HepG2 (cell line): Measurements from ENCODE around the gene GRK6. TPM values are rescaled to one million over a fixed set of nuclear protein-coding genes. Genes with fewer than 3 reads are reported as not detected.

Experiments
- ATAC-seq: fragments of 200-7000 bp; cut with Tn5 transposase; 3 replicates; pipeline ENCODE4 v1.9.1; 2020; ENCODE audit warnings: mild to moderate bottlenecking, moderate library complexity
- BruUV-seq: library from RNA; stranded (reverse); fragments of 400-500 nt; replicated peaks from 2 replicates; lab custom pipeline; 2021; lab: Mats Ljungman, UMichigan
- CTCF ChIA-PET: fragments of 300-600 bp; formaldehyde crosslinking; extraction: SDS; loops from one replicate; lab custom pipeline; 2021; ENCODE audit warnings: low total read pairs, inconsistent platforms, low intra/inter-chr PET ratio; lab: Yijun Ruan, JAX
- POLR2A ChIA-PET: fragments of 350-600 bp; sonication (Branson Sonifier 250); formaldehyde crosslinking; loops from one replicate; lab custom pipeline; 2020; ENCODE audit warnings: antibody characterized with exemption, inconsistent platforms; lab: Yijun Ruan, JAX
- DNase-seq: peaks from one replicate; pipeline ENCODE4 v3.0.0-alpha.2; 2015; ENCODE audit warnings: low spot score
- FAIRE-seq: peaks from 3 replicates; lab custom pipeline; 2011; peaks lifted over from hg19 to GRCh38; lab: Jason Lieb, UNC
- H2AFZ ChIP-seq: one replicate; pipeline ENCODE4 v1.6.1; 2011; ENCODE audit warnings: low read length, inconsistent platforms
- H3K27ac ChIP-seq: fragments of 300-600 bp; 3 replicates; pipeline ENCODE4 v1.8.0; 2011; ENCODE audit warnings: mixed run types, mild to moderate bottlenecking, mixed read lengths, low read length, inconsistent platforms; ENCODE audit not compliant: insufficient read depth; ENCODE audit errors: extremely low read length
- H3K27me3 ChIP-seq, 2 experiments: fragments of 200-600 bp in 1 of 2; 2 replicates in 1 of 2; 3 replicates in 1 of 2; pipeline versions ENCODE4 v1.6.0 to v1.8.0; 2011; ENCODE audit warnings: low read length in 2 of 2, mild to moderate bottlenecking in 2 of 2, moderate library complexity in 2 of 2, inconsistent platforms in 1 of 2; ENCODE audit not compliant: insufficient read depth in 2 of 2, control insufficient read depth in 1 of 2
- H3K36me3 ChIP-seq, 2 experiments: fragments of 200-600 bp in 1 of 2; replicated peaks in 1 of 2; 2 replicates in 1 of 2; 3 replicates in 1 of 2; pipeline versions ENCODE4 v1.5.1 to v1.8.0; 2011; ENCODE audit warnings: low read length in 2 of 2, inconsistent platforms in 1 of 2; ENCODE audit not compliant: insufficient read depth in 2 of 2, control insufficient read depth in 1 of 2
- H3K4me1 ChIP-seq: 2 replicates; pipeline ENCODE4 v1.5.1; 2012; ENCODE audit warnings: low read length, inconsistent platforms; ENCODE audit not compliant: insufficient read depth
- H3K4me2 ChIP-seq: 2 replicates; pipeline ENCODE4 v1.6.0; 2011; ENCODE audit warnings: low read depth, low read length, inconsistent platforms
- H3K4me3 ChIP-seq, 3 experiments: fragments of 200-600 bp in 1 of 3; sonication (generic), shearing (Covaris generic) in 1 of 3; replicated peaks in 1 of 3; 2 replicates each; pipeline ENCODE4 v1.5.1; 2011 to 2016; ENCODE audit warnings: low read length in 3 of 3, inconsistent platforms in 2 of 3, low read depth in 2 of 3, mild to moderate bottlenecking in 2 of 3, control low read depth in 1 of 3, mixed read lengths in 1 of 3; ENCODE audit not compliant: insufficient read depth in 1 of 3
- H3K79me2 ChIP-seq: one replicate; pipeline ENCODE4 v1.6.1; 2011; ENCODE audit warnings: low read length, inconsistent platforms; ENCODE audit not compliant: insufficient read depth
- H3K9ac ChIP-seq: 2 replicates; pipeline ENCODE4 v1.6.0; 2011; ENCODE audit warnings: mild to moderate bottlenecking, low read depth, low read length, inconsistent platforms; ENCODE audit not compliant: insufficient read depth
- H3K9me3 ChIP-seq: 2 replicates; pipeline ENCODE4 v1.5.1; 2012; ENCODE audit warnings: mild to moderate bottlenecking, low read length
- H4K20me1 ChIP-seq: 2 replicates; pipeline ENCODE4 v1.6.0; 2011; ENCODE audit warnings: inconsistent platforms, mild to moderate bottlenecking, low read length, moderate library complexity; ENCODE audit not compliant: insufficient read depth
- AGO1 ChIP-seq: fragments of 200-400 bp; formaldehyde crosslinking; IDR thresholded peaks from 2 replicates; pipeline ENCODE4 v1.6.1; 2017; ENCODE audit warnings: mild to moderate bottlenecking, low read depth, low read length, moderate library complexity; ENCODE audit not compliant: poor library complexity, severe bottlenecking
- BRF2 ChIP-seq: sonication (generic); formaldehyde crosslinking; IDR thresholded peaks from 2 replicates; pipeline ENCODE4 v1.8.1; 2022; ENCODE audit warnings: mild to moderate bottlenecking, missing genetic modification reagents
- FOXA1 ChIP-seq, 2 experiments: fragments of 450-650 bp in 1 of 2; sonication (generic) in 1 of 2; formaldehyde crosslinking in 1 of 2; IDR thresholded peaks; 2 replicates each; pipeline versions ENCODE4 v1.4.0 to v1.6.1; 2016 to 2020; ENCODE audit warnings: missing genetic modification reagents in 1 of 2
- FOXK2 ChIP-seq: fragments of 450-650 bp; IDR thresholded peaks from 2 replicates; pipeline ENCODE4 v1.6.1; 2016
- KDM6A ChIP-seq: IDR thresholded peaks from 2 replicates; pipeline ENCODE4 v1.6.1; 2016; ENCODE audit warnings: low read depth
- MAZ ChIP-seq, 2 experiments: sonication (generic) in 1 of 2; formaldehyde crosslinking in 1 of 2; IDR thresholded peaks; 2 replicates each; pipeline versions ENCODE4 v1.5.0 to v1.6.1; 2012 to 2020; ENCODE audit warnings: low read depth in 2 of 2, mild to moderate bottlenecking in 2 of 2, borderline replicate concordance in 1 of 2, improper control_type of control experiment in 1 of 2, low read length in 1 of 2, missing genetic modification reagents in 1 of 2, moderate library complexity in 1 of 2
- MZF1 ChIP-seq: sonication (generic); formaldehyde crosslinking; IDR thresholded peaks from 2 replicates; pipeline ENCODE4 v1.8.1; 2023; ENCODE audit warnings: mild to moderate bottlenecking, missing genetic modification reagents, borderline replicate concordance
- RAD51 ChIP-seq: fragments of 450-650 bp; IDR thresholded peaks from 2 replicates; pipeline ENCODE4 v1.6.1; 2016; ENCODE audit warnings: borderline replicate concordance
- SMAD1 ChIP-seq: sonication (generic); formaldehyde crosslinking; IDR thresholded peaks from 2 replicates; pipeline ENCODE4 v1.4.0; 2020; ENCODE audit warnings: missing genetic modification reagents, low read depth, mild to moderate bottlenecking, borderline replicate concordance
- SMAD3 ChIP-seq: sonication (generic); formaldehyde crosslinking; IDR thresholded peaks from 2 replicates; pipeline ENCODE4 v1.4.0; 2020; ENCODE audit warnings: missing genetic modification reagents
- THYN1 ChIP-seq: sonication (generic); formaldehyde crosslinking; IDR thresholded peaks from 2 replicates; pipeline ENCODE4 v1.8.1; 2023; ENCODE audit warnings: low read depth, mild to moderate bottlenecking, moderate library complexity, missing genetic modification reagents, borderline replicate concordance
- ZFP1 ChIP-seq: IDR thresholded peaks from 2 replicates; pipeline ENCODE4 v1.6.1; 2016
- ZNF431 ChIP-seq: sonication (generic); formaldehyde crosslinking; IDR thresholded peaks from 2 replicates; pipeline ENCODE4 v1.9.0; 2022; ENCODE audit warnings: missing genetic modification reagents, low read depth, mild to moderate bottlenecking, borderline replicate concordance
- WGBS: methylation state at CpG from one replicate; pipeline ENCODE4 v1.1.6; 2017; ENCODE audit warnings: low lambda C conversion rate; 5-methylcytosine and 5-hydroxymethylcytosine counted together
- in situ Hi-C: cut with HindIII; loops from 2 replicates; pipeline ENCODE4 v1.10.0; 2017; ENCODE audit warnings: low pct_unique_long_range_greater_than_20kb; ENCODE audit not compliant: extremely low pct_ligation_motif_present
- intact Hi-C: fragments of 100-400 bp; cut with micrococcal nuclease; formaldehyde crosslinking; loops from one replicate; pipeline ENCODE4 v1.10.0; 2022; ENCODE audit not compliant: unreplicated experiment
- polyA plus RNA-seq, 8 experiments: library from polyadenylated mRNA; depleted of rRNA in 3 of 8; stranded (reverse) in 7 of 8; unstranded in 1 of 8; fragments of >200 nt; fragmentation: Illumina TruSeq in 4 of 8; extraction: Trizol in 4 of 8; gene quantifications; 2 replicates each; pipeline versions ENCODE4 v1.2.1 to v1.2.3, GENCODE V29; 2011 to 2016; ENCODE audit warnings: low read depth in 4 of 8, missing spikeins in 1 of 8, mixed read lengths in 1 of 8; ENCODE audit not compliant: insufficient read depth in 1 of 8
- total RNA-seq, 5 experiments: library from RNA; depleted of rRNA; stranded (reverse); fragments of >200 nt; fragmentation: Illumina TruSeq; extraction: Trizol; gene quantifications; 2 replicates each; pipeline ENCODE4 v1.2.3, GENCODE V29; 2016; ENCODE audit warnings: low read depth in 1 of 5
- TF ChIP-seq, protein P1 (sequence below): sonication (generic); formaldehyde crosslinking; IDR thresholded peaks from 2 replicates; pipeline ENCODE4 v1.8.0; 2022; ENCODE audit warnings: low read depth, missing genetic modification reagents
- TF ChIP-seq, protein P2 (sequence below): sonication (generic); formaldehyde crosslinking; conservative IDR thresholded peaks from 2 replicates; pipeline ENCODE4 v1.4.0; 2020; ENCODE audit warnings: missing genetic modification reagents

The GRK6 gene
- total and polyA plus RNA-seq, 2 of the 13 experiments (the other 11 are each of a cell fraction or from before 2014, with no cell fraction given): 13.2 to 19.9 TPM

GRCh38 chr5:177478711-177479646, 52.5 kb downstream of the GRK6 start (continued):
- TF ChIP-seq BRF2 (CRISPR knock-in tag): no peak

DNA sequence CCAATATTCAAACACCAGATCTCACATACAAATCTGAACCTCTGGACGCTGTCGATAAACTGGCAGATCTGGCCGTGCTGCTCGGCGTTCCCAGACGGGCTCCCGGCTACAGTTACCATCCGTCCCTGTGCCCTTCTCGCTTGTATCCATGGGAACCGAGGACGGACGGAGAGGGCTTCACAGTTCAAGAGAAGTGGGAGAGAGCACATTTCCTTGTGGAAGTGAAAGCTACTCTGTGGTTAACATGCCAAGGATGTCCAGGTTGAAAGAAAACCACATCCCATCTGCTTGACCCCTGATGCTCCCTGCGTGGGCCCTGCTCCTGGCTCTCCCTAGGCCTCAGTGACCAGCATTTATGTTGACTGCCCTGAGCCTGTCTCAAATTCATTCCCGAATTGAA, 53.3 kb downstream of the GRK6 start:
- no peak overlapping the region for H2AFZ ChIP-seq
- no peak overlapping the region for H3K27ac ChIP-seq
- CTCF ChIA-PET: no interaction called here
- H3K4me2 ChIP-seq: no peak overlapping the region
- TF ChIP-seq ZFP1 (CRISPR knock-in tag) (no peak), SMAD3 (CRISPR knock-in tag) (no peak), KDM6A (CRISPR knock-in tag) (no peak), AGO1 (no peak), SMAD1 (CRISPR knock-in tag) (no peak), RAD51 (no peak), FOXK2 (no peak), MZF1 (CRISPR knock-in tag) (no peak), FOXA1 (IDR thresholded peaks at IDR 0.05) (no peak), FOXA1 (CRISPR knock-in tag; IDR thresholded peaks at IDR 0.05) (no peak), THYN1 (no peak), MAZ (IDR thresholded peaks at IDR 0.05; ENCODE audit: borderline replicate concordance, low read depth, low read length) (no peak), MAZ (CRISPR knock-in tag; IDR thresholded peaks at IDR 0.05; ENCODE audit: low read depth) (no peak), ZNF431 (CRISPR knock-in tag) (no peak)
- TF ChIP-seq, protein P1, sequence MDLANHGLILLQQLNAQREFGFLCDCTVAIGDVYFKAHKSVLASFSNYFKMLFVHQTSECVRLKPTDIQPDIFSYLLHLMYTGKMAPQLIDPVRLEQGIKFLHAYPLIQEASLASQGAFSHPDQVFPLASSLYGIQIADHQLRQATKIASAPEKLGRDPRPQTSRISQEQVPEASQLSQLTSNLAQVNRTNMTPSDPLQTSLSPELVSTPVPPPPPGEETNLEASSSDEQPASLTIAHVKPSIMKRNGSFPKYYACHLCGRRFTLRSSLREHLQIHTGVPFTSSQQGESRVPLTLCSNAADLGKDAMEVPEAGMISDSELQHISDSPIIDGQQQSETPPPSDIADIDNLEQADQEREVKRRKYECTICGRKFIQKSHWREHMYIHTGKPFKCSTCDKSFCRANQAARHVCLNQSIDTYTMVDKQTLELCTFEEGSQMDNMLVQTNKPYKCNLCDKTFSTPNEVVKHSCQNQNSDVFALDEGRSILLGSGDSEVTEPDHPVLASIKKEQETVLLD (CRISPR knock-in tag): no peak
- TF ChIP-seq, protein P2, sequence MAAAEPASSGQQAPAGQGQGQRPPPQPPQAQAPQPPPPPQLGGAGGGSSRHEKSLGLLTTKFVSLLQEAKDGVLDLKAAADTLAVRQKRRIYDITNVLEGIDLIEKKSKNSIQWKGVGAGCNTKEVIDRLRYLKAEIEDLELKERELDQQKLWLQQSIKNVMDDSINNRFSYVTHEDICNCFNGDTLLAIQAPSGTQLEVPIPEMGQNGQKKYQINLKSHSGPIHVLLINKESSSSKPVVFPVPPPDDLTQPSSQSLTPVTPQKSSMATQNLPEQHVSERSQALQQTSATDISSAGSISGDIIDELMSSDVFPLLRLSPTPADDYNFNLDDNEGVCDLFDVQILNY (CRISPR knock-in tag): no peak
- TF ChIP-seq, all 625 proteins: peak for 0
- POLR2A ChIA-PET: interaction anchor here (4.9 kb wide), 1 partner anchor 17 kb away, joined by 42 read pairs; the partner anchor contains the start of gene PDLIM7
- Histone ChIP-seq H3K9ac (no peak overlapping the region), H3K27me3 (no peaks in the 10 kb centered on the region), H3K4me1 (peaks cover 47% of the 10 kb centered on the region), H3K79me2 (no peaks in the 10 kb centered on the region), H4K20me1 (no peaks in the 10 kb centered on the region), H3K9me3 (no peaks in the 10 kb centered on the region), H3K36me3 (no peaks in the 10 kb centered on the region), H3K4me3 (no peak overlapping the region)
- FAIRE-seq (no peak), ATAC-seq (no peak), DNase-seq (no peak)
- intact Hi-C loops (no loop called here), in situ Hi-C loops (no loop called here)
- no TSS peak for BruUV-seq
- 80% methylated on average over 14 of the region's 14 CpGs for WGBS
